Activated CD4-positive, alpha-beta memory T cell treated with anti-CD3 and anti-CD28 coated beads, Interleukin-2, amount 10 ng/mL, durations not matched to agents 7 days and 5 days (primary cell): ENCODE results near the gene TSR1. TPM values are rescaled to one million over a fixed set of nuclear protein-coding genes. Genes with fewer than 3 reads are reported as not detected.
A peak's percentile ranks its signal among the peaks of the same experiment; 100 is the strongest.

ENCODE experiments used
- CTCF ChIA-PET: fragments of 350-600 bp; sonication (Branson Sonifier 250); formaldehyde crosslinking; loops from one replicate; lab custom pipeline; 2021; ENCODE audit warnings: antibody characterized with exemption, inconsistent platforms; lab: Charles Lee
- POLR2A ChIA-PET: fragments of 350-600 bp; sonication (Branson Sonifier 250); formaldehyde crosslinking; loops from one replicate; lab custom pipeline; 2021; ENCODE audit warnings: antibody characterized with exemption; lab: Charles Lee
- DNase-seq: peaks from one replicate; pipeline ENCODE4 v3.0.0-alpha.2; 2020
- H3K27ac Mint-ChIP-seq: one replicate; pipeline ENCODE4 v1.8.0; 2021; ENCODE audit warnings: mild to moderate bottlenecking, mixed read lengths
- H3K27me3 Mint-ChIP-seq: one replicate; pipeline ENCODE4 v1.8.0; 2021; ENCODE audit warnings: mixed read lengths
- H3K36me3 Mint-ChIP-seq: one replicate; pipeline ENCODE4 v1.8.0; 2021; ENCODE audit warnings: low read depth, mixed read lengths
- H3K4me1 Mint-ChIP-seq: one replicate; pipeline ENCODE4 v1.8.0; 2021; ENCODE audit warnings: mixed read lengths
- H3K4me3 Mint-ChIP-seq: one replicate; pipeline ENCODE4 v1.8.0; 2021; ENCODE audit warnings: mild to moderate bottlenecking, mixed read lengths
- H3K9me3 Mint-ChIP-seq: one replicate; pipeline ENCODE4 v1.8.0; 2021; ENCODE audit warnings: mixed read lengths
- total RNA-seq, 2 experiments: library from RNA; stranded (reverse); gene quantifications; one replicate each; pipeline ENCODE4 v1.2.3, GENCODE V29; 2021

TSR1 gene
- total RNA-seq, 2 experiments from 2014 or later: 22.5 to 23.5 TPM

GRCh38 chr17:2292100-2292499 is 44.2 kb downstream of the TSR1 start:
- Mint-ChIP-seq H3K36me3 (peaks cover 70% of the 10 kb centered on the region), H3K4me1 (peaks cover 20% of the 10 kb centered on the region), H3K4me3 (no peak overlapping the region), H3K27me3 (no peaks in the 10 kb centered on the region), H3K9me3 (no peaks in the 10 kb centered on the region), H3K27ac (no peak overlapping the region)
- POLR2A ChIA-PET: no interaction called here
- no peak for DNase-seq
- CTCF ChIA-PET: interaction anchor here (1.9 kb wide), 1 partner anchor 47 kb away, joined by 5 read pairs; no protein-coding TSS in a partner anchor

GRCh38 chr17:2289878-2290478 is 46.3 kb downstream of the TSR1 start:
- no peak overlapping the region for H3K27ac Mint-ChIP-seq
- peaks cover 60% of the 10 kb centered on the region for H3K36me3 Mint-ChIP-seq
- CTCF ChIA-PET: no interaction called here
- peaks cover 10% of the 10 kb centered on the region for H3K4me1 Mint-ChIP-seq
- POLR2A ChIA-PET: no interaction called here
- DNase-seq: no peak
- no peaks in the 10 kb centered on the region for H3K9me3 Mint-ChIP-seq
- no peaks in the 10 kb centered on the region for H3K27me3 Mint-ChIP-seq
- no peak overlapping the region for H3K4me3 Mint-ChIP-seq

- DNase-seq: no peak
- no peak overlapping the region for H3K4me3 Mint-ChIP-seq
- no peak overlapping the region for H3K27ac Mint-ChIP-seq
- ChIA-PET CTCF (interaction anchor here (0.6 to 5.3 kb wide), 15 partner anchors 17 to 230 kb away, joined by 3 to 63 read pairs (median 4); partner anchors contain the start of genes HIC1, SMG6, SRR and TSR1), POLR2A (interaction anchor here (1.1 to 2.6 kb wide), 5 partner anchors 16 to 228 kb away, joined by 4 to 12 read pairs (median 5); partner anchors contain the start of gene HIC1)
- H3K27me3 Mint-ChIP-seq: no peaks in the 10 kb centered on the region
- peaks cover 70% of the 10 kb centered on the region for H3K36me3 Mint-ChIP-seq
- no peaks in the 10 kb centered on the region for H3K9me3 Mint-ChIP-seq
- H3K4me1 Mint-ChIP-seq: peaks cover 47% of the 10 kb centered on the region
Observed at GRCh38 chr17:2283302-2283701, 53.0 kb downstream of the TSR1 start.

GRCh38 chr17:2282297-2282873 is 53.9 kb downstream of the TSR1 start:
- H3K4me1 Mint-ChIP-seq: peaks cover 48% of the 10 kb centered on the region
- no peaks in the 10 kb centered on the region for H3K9me3 Mint-ChIP-seq
- H3K4me3 Mint-ChIP-seq: no peak overlapping the region
- ChIA-PET POLR2A (interaction anchor here (1.2 to 3.3 kb wide), 5 partner anchors 16 to 227 kb away, joined by 5 to 14 read pairs (median 8); partner anchors contain the start of gene HIC1), CTCF (interaction anchor here (0.8 to 5.3 kb wide), 13 partner anchors 16 to 229 kb away, joined by 3 to 63 read pairs (median 4); partner anchors contain the start of genes HIC1 and TSR1)
- no peak for DNase-seq
- H3K27ac Mint-ChIP-seq: peak overlapping the region; percentile 56
- peaks cover 62% of the 10 kb centered on the region for H3K36me3 Mint-ChIP-seq
- H3K27me3 Mint-ChIP-seq: no peaks in the 10 kb centered on the region

GRCh38 chr17:2279707-2280106 is 56.5 kb downstream of the TSR1 start:
- CTCF ChIA-PET: interaction anchor here (0.8 to 5.3 kb wide), 6 partner anchors 20 to 223 kb away, joined by 3 to 63 read pairs (median 4); partner anchors contain the start of gene HIC1
- Mint-ChIP-seq H3K9me3 (no peaks in the 10 kb centered on the region), H3K27me3 (no peaks in the 10 kb centered on the region), H3K4me1 (peaks cover 67% of the 10 kb centered on the region), H3K36me3 (peaks cover 63% of the 10 kb centered on the region), H3K4me3 (no peak overlapping the region), H3K27ac (no peak overlapping the region)
- POLR2A ChIA-PET: interaction anchor here (1.0 to 3.3 kb wide), 6 partner anchors 13 to 224 kb away, joined by 3 to 14 read pairs (median 6); partner anchors contain the start of genes HIC1 and SMG6
- no peak for DNase-seq

GRCh38 chr17:2277429-2278170 is 58.7 kb downstream of the TSR1 start:
- H3K27ac Mint-ChIP-seq: no peak overlapping the region
- POLR2A ChIA-PET: interaction anchor here (2.1 kb wide), 1 partner anchor 11 kb away, joined by 17 read pairs; no protein-coding TSS in a partner anchor
- no peak for DNase-seq
- H3K9me3 Mint-ChIP-seq: no peaks in the 10 kb centered on the region
- H3K36me3 Mint-ChIP-seq: peaks cover 61% of the 10 kb centered on the region
- no peak overlapping the region for H3K4me3 Mint-ChIP-seq
- H3K4me1 Mint-ChIP-seq: peaks cover 68% of the 10 kb centered on the region
- H3K27me3 Mint-ChIP-seq: no peaks in the 10 kb centered on the region
- CTCF ChIA-PET: interaction anchor here (0.7 to 1.5 kb wide), 2 partner anchors 33 to 515 kb away, joined by 3 to 8 read pairs; no protein-coding TSS in a partner anchor

- Mint-ChIP-seq H3K27me3 (no peaks in the 10 kb centered on the region), H3K4me1 (peaks cover 61% of the 10 kb centered on the region), H3K9me3 (no peaks in the 10 kb centered on the region), H3K4me3 (no peak overlapping the region), H3K27ac (peak overlapping the region; percentile 69), H3K36me3 (peaks cover 51% of the 10 kb centered on the region)
- CTCF ChIA-PET: interaction anchor here (1.6 kb wide), 1 partner anchor 31 kb away, joined by 10 read pairs; no protein-coding TSS in a partner anchor
- POLR2A ChIA-PET: interaction anchor here (0.6 to 2.9 kb wide), 6 partner anchors 9 to 219 kb away, joined by 3 to 17 read pairs (median 13); no protein-coding TSS in a partner anchor
- peak; percentile 44 for DNase-seq
Observed at GRCh38 chr17:2275722-2276121, 60.5 kb downstream of the TSR1 start.

- Mint-ChIP-seq H3K27ac (no peak overlapping the region), H3K27me3 (no peaks in the 10 kb centered on the region), H3K9me3 (no peaks in the 10 kb centered on the region), H3K4me1 (peaks cover 64% of the 10 kb centered on the region), H3K36me3 (peaks cover 55% of the 10 kb centered on the region), H3K4me3 (no peak overlapping the region)
- POLR2A ChIA-PET: interaction anchor here (2.5 to 2.9 kb wide), 2 partner anchors 10 to 21 kb away, joined by 10 to 16 read pairs; no protein-coding TSS in a partner anchor
- CTCF ChIA-PET: no interaction called here
- no peak for DNase-seq
Observed at GRCh38 chr17:2274414-2274813, 61.8 kb downstream of the TSR1 start.

Other genes starting within 250 kb of the TSR1 start
- gene SMG6, start 32.7 kb downstream of the TSR1 start, total RNA-seq: 10 to 100 TPM; 37.8 to 38.7 TPM
- 10 to 100 TPM; 19.3 to 19.5 TPM for gene SRR, start 32.5 kb downstream of the TSR1 start, total RNA-seq
- gene SGSM2, start 1.0 kb upstream of the TSR1 start, total RNA-seq: 10 to 100 TPM; 45.4 to 49.4 TPM
- gene MNT, start 64.6 kb upstream of the TSR1 start, total RNA-seq: 10 to 100 TPM; 29.1 to 29.9 TPM
- gene METTL16, start 175.4 kb upstream of the TSR1 start, total RNA-seq: 10 to 100 TPM; 19.7 to 21.3 TPM